Neural crest cell (in vitro differentiated cells): ENCODE data around the gene BNC1. TPM values are rescaled to one million over a fixed set of nuclear protein-coding genes. Genes with fewer than 3 reads are reported as not detected.

Source experiments
- DNase-seq: peaks from one replicate; pipeline ENCODE4 v3.0.0; 2021; ENCODE audit warnings: low read depth, mixed read lengths, low spot score
- H3K27ac Mint-ChIP-seq: one replicate; pipeline ENCODE4 v1.8.0; 2021; ENCODE audit warnings: mild to moderate bottlenecking, mixed read lengths; ENCODE audit not compliant: unreplicated experiment
- H3K27me3 Mint-ChIP-seq: 2 replicates; pipeline ENCODE4 v1.8.0; 2021; ENCODE audit warnings: low read depth, mild to moderate bottlenecking, mixed read lengths
- H3K36me3 Mint-ChIP-seq: 2 replicates; pipeline ENCODE4 v1.8.0; 2021; ENCODE audit warnings: low read depth, mild to moderate bottlenecking, mixed read lengths
- H3K4me1 Mint-ChIP-seq: 2 replicates; pipeline ENCODE4 v1.8.0; 2021; ENCODE audit warnings: mixed read lengths
- H3K4me3 Mint-ChIP-seq: one replicate; pipeline ENCODE4 v1.8.0; 2021; ENCODE audit warnings: mild to moderate bottlenecking, mixed read lengths
- H3K9me3 Mint-ChIP-seq: 2 replicates; pipeline ENCODE4 v1.8.0; 2021; ENCODE audit warnings: mixed read lengths
- CTCF ChIP-seq: fragments of 200-600 bp; sonication (generic); conservative IDR thresholded peaks from 2 replicates; pipeline ENCODE4 v1.5.0; 2021; ENCODE audit warnings: antibody characterized with exemption, mild to moderate bottlenecking
- total RNA-seq: library from RNA; stranded (reverse); gene quantifications from 2 replicates; pipeline ENCODE4 v1.2.1, GENCODE V29; 2021

Gene BNC1
- total RNA-seq, 1 donor from 2014 or later, result 0.35 TPM

GRCh38 chr15:83305704-83306291 is 21.3 kb upstream of the BNC1 start:
- Mint-ChIP-seq H3K4me1 (peaks cover 15% of the 10 kb centered on the region), H3K27me3 (peaks cover 27% of the 10 kb centered on the region), H3K36me3 (no peaks in the 10 kb centered on the region), H3K4me3 (no peak overlapping the region), H3K27ac (no peak overlapping the region), H3K9me3 (no peaks in the 10 kb centered on the region)
- TF ChIP-seq CTCF, result no peak
- DNase-seq, result no peak

- Mint-ChIP-seq H3K36me3 (no peaks in the 10 kb centered on the region), H3K9me3 (no peaks in the 10 kb centered on the region), H3K27me3 (peaks cover 31% of the 10 kb centered on the region), H3K4me3 (no peak overlapping the region), H3K27ac (no peak overlapping the region), H3K4me1 (peaks cover 12% of the 10 kb centered on the region)
- TF ChIP-seq CTCF, result no peak
- no peak for DNase-seq
These were observed 20.6 kb upstream of the BNC1 start for GRCh38 chr15:83304861-83305703.

GRCh38 chr15:83303535-83303934 is 19.1 kb upstream of the BNC1 start:
- Mint-ChIP-seq H3K36me3 (no peaks in the 10 kb centered on the region), H3K4me3 (no peak overlapping the region), H3K27me3 (peaks cover 41% of the 10 kb centered on the region), H3K4me1 (peaks cover 12% of the 10 kb centered on the region), H3K27ac (no peak overlapping the region), H3K9me3 (no peaks in the 10 kb centered on the region)
- no peak for DNase-seq
- no peak for TF ChIP-seq CTCF

GRCh38 chr15:83300826-83301225 is 16.4 kb upstream of the BNC1 start:
- DNase-seq, result no peak
- Mint-ChIP-seq H3K4me1 (peaks cover 5% of the 10 kb centered on the region), H3K27me3 (peaks cover 40% of the 10 kb centered on the region), H3K27ac (no peak overlapping the region), H3K4me3 (no peak overlapping the region), H3K36me3 (no peaks in the 10 kb centered on the region), H3K9me3 (no peaks in the 10 kb centered on the region)
- no peak for TF ChIP-seq CTCF

- H3K27ac Mint-ChIP-seq, result no peak overlapping the region
- H3K36me3 Mint-ChIP-seq, result no peaks in the 10 kb centered on the region
- H3K4me1 Mint-ChIP-seq, result no peaks in the 10 kb centered on the region
- H3K27me3 Mint-ChIP-seq, result peaks cover 36% of the 10 kb centered on the region
- H3K4me3 Mint-ChIP-seq, result no peak overlapping the region
- TF ChIP-seq CTCF, result no peak
- DNase-seq, result no peak
- peaks cover 2% of the 10 kb centered on the region for H3K9me3 Mint-ChIP-seq
These were observed 15.0 kb upstream of the BNC1 start for GRCh38 chr15:83299462-83299861.
